EH (cell line): ENCODE results near the gene NUDT8.
A peak's percentile ranks its signal among the peaks of the same experiment; 100 is the strongest.
"Not testable (repeated sequence)": the region's sequence is repeated elsewhere in the genome, so short reads cannot be mapped to it uniquely, and the experiment has no call there.

ENCODE experiments used
- DNase-seq: peaks from one replicate; pipeline ENCODE4 v3.0.0-alpha.2; 2015; ENCODE audit warnings: low read depth

Gene NUDT8

DNA sequence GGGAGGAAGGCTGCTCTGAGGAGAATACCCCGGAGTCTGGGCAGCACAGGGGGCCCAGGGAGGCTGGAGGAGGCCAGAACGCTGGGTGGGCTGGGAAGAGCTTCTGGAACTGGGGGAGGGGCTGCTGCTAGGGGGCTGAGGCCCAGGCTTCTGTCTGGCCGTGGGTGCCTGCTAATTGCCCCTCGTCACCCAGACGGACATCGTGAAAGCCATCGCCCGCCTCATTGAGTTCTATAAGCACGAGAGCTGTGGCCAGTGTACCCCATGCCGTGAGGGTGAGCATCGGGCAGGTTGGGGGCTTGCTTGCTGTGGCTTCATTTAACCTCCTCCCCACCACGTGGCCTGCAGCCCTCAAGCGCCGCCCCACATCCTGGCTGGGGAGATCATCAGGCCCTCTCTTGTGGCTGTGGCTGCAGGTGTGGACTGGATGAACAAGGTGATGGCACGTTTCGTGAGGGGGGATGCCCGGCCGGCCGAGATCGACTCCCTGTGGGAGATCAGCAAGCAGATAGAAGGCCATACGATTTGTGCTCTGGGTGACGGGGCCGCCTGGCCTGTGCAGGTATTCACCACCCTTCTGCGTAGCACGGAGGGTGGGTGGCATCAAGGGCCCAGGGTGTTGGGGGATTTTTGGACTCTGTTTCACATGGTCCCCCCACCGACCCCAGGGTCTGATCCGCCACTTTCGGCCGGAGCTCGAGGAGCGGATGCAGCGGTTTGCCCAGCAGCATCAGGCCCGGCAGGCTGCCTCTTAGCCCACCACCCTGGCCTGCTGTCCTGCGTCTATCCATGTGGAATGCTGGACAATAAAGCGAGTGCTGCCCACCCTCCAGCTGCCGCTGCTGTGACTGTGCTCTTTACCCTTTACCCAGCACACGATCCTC, 17.8 kb downstream of the NUDT8 start:
- DNase-seq: no peak

DNA sequence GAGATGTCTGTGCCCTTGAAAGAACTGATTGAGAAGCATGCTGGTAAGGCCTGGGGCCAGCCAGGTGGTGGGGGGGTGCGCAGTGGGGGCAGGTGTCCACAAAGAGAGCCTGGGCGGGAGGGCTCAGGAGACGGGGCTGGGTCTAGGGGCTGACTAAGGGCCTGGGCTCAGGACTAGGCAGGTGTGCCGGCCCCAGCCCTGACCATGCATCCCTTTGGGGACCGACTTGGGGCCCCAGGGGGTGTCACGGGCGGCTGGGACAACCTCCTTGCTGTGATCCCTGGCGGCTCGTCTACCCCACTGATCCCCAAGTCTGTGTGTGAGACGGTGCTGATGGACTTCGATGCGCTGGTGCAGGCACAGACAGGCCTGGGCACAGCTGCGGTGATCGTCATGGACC, 18.6 kb downstream of the NUDT8 start:
- no peak for DNase-seq

DNA sequence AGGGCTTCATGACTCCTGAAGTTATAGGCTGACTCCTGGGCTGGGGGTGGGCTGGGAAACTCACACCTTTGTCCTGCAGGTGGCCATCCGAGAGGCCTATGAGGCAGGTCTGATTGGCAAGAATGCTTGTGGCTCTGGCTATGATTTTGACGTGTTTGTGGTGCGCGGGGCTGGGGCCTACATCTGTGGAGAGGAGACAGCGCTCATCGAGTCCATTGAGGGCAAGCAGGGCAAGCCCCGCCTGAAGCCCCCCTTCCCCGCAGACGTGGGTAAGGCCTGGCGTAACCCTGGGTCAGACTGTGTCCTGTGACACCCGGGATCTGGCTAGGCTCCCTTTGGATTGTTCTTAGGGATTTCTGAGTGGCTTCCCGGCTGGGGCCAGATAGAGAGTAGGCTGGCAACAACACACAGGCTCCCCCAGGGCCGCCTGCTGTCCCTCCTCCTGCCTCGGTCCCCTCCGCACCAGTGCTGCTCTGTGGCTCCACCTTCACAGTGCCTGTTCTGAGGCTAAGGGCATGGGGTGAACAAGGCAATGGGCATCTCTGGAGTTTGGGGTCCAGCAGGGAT, 19.4 kb downstream of the NUDT8 start:
- DNase-seq: no peak

DNA sequence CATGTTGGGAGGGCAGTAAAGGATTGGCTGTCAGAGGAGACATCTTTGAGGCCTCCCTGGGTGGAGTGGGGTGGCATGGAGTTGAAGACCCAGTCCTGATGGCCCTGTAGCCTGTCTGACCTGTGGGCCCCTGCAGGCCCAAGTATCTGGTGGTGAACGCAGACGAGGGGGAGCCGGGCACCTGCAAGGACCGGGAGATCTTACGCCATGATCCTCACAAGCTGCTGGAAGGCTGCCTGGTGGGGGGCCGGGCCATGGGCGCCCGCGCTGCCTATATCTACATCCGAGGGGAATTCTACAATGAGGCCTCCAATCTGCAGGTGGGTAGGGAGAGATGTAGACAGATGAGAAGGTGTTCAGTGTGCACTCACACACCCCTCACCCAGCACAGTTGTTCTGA, 20.4 kb downstream of the NUDT8 start:
- DNase-seq: no peak

- no peak for DNase-seq
These were observed 21.3 kb downstream of the NUDT8 start for GRCh38 chr11:67608486-67608885.

- DNase-seq: no peak
These were observed 22.2 kb downstream of the NUDT8 start for GRCh38 chr11:67607507-67607906.

DNA sequence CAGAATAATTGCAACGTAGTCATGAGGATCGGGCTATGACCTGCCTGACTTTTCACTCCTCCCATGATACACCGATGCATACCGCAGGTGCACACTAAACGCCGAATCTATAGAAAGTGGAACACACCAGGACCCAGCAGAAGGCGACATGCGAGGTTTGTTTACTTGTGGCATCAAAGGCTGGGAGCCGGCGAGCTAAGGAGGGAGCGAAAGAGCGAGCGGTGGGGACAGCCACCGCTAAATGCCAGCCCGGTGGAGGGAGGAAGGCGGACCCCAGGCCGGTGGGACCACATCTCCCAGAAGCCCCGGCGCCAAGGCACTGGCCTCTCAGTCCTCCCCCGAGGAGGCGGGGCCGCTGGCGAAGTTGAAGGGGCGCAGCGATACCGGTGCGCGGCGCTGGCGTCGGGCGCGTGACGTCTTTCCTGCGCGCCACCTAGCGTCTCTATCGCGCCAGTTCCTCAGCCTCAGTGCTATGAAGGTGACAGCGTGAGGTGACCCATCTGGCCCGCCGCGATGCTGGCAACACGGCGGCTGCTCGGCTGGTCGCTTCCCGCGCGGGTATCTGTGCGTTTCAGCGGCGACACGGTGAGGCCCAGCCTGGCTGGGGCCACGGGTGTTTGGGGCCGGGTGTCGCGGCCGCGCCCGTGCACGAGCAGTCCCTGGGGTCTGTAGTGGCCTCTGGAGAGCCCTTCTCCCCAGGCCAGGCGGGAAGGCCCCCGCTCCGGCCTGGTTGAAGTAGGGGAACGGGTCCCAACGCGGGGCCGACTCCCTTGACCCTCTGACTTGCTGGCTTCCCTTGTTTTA, 23.0 kb downstream of the NUDT8 start, which contains the start of gene NDUFV1:
TSS of gene NDUFV1 (plus strand) at position 445 of the 804 bp plus-strand sequence. CDS start at position 514, 69 bp downstream.
- peak; percentile 93 for DNase-seq

- peak; percentile 39 for DNase-seq
These were observed 23.6 kb downstream of the NUDT8 start for GRCh38 chr11:67606093-67606491.

DNA sequence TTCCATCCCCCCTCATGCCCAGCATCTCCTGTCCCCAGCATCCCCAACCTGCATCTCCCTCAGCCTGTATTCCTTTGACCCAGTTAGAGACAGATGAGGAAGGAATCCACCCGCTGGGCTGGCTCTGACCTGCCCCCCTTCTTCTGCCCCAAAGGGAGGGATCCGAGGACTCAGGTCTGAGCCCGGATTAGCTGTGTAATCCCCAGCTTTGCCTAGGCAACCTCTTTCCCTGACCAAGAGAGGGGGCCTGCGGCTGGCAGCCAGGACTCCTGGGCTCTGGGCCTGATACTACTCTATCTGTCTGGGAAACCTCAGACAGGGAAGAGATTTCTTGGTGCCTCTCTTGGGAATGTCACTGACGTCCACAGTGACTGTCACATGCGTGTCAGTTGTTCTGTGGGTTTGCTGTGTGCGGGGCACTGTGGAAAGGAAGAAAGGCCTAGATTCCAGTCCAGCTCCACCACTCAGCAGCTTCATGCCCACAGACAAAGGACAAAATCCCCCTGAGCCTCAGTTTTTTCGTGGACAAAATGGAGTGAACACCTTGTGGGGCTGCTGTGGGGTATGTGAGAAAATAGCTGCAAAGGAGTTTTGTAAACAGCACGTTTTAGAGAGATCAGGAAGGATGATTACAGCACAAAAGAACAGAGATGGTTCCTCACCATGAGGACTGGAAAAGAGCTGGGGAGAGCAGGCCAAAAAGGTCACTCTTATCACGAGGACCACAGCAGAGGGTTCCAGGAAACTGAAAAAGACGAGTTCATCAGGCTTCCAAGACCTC, 24.3 kb downstream of the NUDT8 start:
- DNase-seq: no peak

DNA sequence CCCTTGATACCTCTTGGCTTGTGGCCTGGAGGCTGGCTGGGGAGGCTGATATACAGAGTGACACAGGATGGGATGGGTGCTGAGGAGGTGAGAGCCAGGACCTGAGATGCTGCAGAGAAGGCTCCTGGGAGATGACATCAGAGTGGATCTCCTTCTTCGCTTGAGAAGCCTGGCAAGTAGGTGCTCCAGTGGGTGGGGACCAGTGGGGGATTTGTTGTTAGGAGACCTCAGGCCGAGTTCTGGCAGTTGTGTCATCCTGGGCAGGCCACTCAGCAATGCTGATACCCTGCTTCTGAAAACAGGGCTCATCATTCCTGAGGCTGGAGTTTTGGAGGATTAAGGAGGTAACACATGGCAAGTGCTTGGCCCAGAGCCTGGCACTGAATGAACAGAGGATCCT, 24.9 kb downstream of the NUDT8 start:
- DNase-seq: no peak

DNA sequence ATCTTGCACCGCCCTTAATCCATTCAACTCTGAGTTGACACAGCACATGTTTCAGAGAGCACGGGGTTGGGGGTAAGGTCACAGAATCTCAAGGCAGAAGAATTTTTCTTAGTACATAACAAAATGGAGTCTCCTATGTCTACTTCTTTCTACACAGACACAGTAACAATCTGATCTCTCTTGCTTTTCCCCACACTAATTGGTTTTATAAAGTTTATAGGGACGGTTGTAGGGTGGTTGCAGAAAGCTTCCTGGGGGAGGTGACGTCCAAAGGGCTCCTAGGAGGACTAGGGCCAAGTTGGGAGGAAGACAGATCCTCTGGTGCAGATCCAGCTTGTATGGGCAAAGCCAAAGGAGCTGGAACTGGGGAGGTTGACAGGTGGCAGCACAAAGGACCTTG, 25.6 kb downstream of the NUDT8 start:
- DNase-seq: not testable (repeated sequence)

DNA sequence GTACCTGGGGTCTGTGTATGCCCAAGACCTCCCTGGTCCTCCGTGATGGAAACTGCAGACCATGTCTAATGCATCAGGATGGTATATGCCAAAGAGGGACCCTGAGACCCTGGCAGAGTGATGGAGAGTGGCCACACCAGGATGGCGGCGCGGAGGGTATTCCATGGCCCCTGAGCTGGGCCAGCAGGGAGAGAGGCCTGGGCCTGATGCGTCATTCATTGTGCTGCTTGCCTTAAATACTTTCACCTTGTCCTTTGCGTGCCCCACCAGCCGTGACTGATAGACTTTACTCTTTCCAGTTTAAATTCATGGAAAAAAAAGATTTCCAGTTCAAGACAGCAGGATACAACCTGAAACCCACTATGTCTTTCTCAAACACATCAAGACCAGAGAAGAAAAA, 28.6 kb downstream of the NUDT8 start:
- no peak for DNase-seq

DNA sequence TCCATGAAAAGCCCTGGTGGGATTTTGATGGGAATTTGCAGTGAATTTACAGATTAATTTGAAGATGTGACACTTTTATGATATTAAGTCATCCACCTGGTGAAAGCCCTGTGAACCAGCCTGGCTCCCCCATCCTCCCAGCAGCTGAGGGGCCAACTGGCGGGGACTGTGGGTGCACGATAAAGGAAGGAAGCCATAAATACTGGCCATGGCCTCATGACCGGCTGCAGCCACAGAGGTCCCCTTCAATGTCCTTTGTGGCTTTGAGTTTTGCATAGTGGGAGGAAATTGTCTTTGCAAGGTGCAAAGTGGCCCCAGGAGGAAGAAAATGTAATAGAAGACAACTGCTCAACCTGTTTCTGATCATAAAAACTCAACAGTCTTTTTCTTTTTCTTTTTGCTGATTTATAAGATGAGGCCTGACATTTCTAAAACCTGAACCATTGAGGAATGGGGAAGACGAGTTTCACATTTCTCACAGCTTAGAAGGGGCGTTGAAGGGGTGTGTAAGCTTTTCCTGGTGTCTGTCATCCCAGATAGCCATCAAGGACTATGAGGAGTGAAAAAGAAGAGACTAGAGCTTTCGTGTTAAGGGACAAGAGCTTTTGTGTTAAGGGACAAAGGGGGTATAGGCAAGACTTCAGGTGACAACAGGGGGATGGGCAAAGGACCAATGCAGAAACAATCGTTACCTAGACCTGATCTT, 29.3 kb downstream of the NUDT8 start:
- no peak for DNase-seq

- DNase-seq: no peak
These were observed 30.6 kb downstream of the NUDT8 start for GRCh38 chr11:67599149-67599548.

DNA sequence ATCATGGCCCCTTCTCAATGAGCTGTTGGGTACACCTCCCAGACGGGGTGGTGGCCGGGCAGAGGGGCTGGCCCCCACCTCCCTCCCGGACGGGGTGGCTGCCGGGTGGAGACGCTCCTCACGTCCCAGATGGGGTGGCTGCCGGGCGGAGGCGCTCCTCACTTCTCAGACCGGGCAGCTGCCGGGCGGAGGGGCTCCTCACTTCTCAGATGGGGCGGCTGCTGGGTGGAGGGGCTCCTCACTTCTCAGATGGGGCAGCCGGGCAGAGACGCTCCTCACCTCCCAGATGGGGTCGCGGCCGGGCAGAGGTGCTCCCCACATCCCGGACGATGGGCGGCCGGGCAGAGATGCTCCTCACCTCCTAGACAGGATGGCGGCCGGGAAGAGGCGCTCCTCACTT, 31.8 kb downstream of the NUDT8 start:
- not testable (repeated sequence) for DNase-seq

GRCh38 chr11:67597458-67597857, 32.3 kb downstream of the NUDT8 start:
- not testable (repeated sequence) for DNase-seq

GRCh38 chr11:67596753-67597300, 32.9 kb downstream of the NUDT8 start:
- no peak for DNase-seq

- no peak for DNase-seq
These were observed 35.3 kb downstream of the NUDT8 start for GRCh38 chr11:67594480-67594879.

GRCh38 chr11:67593565-67593905, 36.2 kb downstream of the NUDT8 start:
- no peak for DNase-seq

DNA sequence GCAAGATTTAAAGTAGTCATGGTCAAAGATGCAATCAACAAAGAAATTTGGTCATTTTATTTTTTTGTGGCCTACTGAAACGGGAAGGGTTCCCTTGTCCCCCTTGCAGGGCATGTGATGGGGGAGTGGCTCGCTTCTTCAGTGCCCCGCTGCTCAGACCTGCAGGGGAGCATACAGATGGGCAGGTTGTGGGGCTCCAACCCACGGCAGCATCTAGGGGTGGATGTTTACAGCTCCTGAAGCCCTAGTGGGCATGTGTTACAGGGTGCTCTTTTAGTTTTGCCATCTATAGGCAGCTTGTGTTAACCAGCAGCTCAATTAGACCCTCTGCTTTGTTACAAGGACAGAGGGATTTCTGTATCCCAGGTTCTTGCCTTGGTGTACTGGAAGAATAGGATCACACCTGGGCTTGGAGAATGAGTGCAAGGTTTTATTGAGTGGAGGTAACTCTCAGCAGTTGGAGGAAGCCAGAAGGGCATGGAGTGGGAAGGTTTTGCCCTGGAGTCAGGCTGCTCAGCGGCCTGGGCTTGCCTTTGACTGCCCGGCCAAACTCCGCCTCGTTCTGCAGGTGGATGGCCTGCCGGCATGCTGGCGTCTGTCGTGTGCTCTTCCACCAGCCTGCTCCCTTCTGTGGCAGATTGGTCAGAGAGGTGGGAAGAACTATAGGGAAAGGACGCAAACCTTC, 36.7 kb downstream of the NUDT8 start:
- no peak for DNase-seq
